Endodermal cell (in vitro differentiated cells): ENCODE measurements around the gene CUL5. TPM values are rescaled to one million over a fixed set of nuclear protein-coding genes. Genes with fewer than 3 reads are reported as not detected.

Source experiments
- DNase-seq: peaks from one replicate; pipeline ENCODE4 v3.0.0-alpha.2; 2017
- H3K27ac ChIP-seq: 2 replicates; pipeline ENCODE4 v1.5.1; 2013; ENCODE audit warnings: mild to moderate bottlenecking, low read depth, low read length, moderate library complexity
- H3K27me3 ChIP-seq: 2 replicates; pipeline ENCODE4 v1.6.1; 2013; ENCODE audit warnings: mild to moderate bottlenecking, low read length, moderate library complexity; ENCODE audit not compliant: insufficient read depth, control insufficient read depth, poor library complexity, severe bottlenecking
- H3K36me3 ChIP-seq: 2 replicates; pipeline ENCODE4 v1.7.0; 2013; ENCODE audit warnings: mild to moderate bottlenecking, low read length, moderate library complexity; ENCODE audit not compliant: control insufficient read depth, insufficient read depth
- H3K4me1 ChIP-seq: one replicate; pipeline ENCODE4 v1.7.0; 2013; ENCODE audit warnings: low read length; ENCODE audit not compliant: control insufficient read depth, insufficient read depth
- H3K4me3 ChIP-seq: 2 replicates; pipeline ENCODE4 v1.5.1; 2013; ENCODE audit warnings: mild to moderate bottlenecking, low read length, moderate library complexity
- H3K9ac ChIP-seq: 2 replicates; pipeline ENCODE4 v1.6.1; 2013; ENCODE audit warnings: mild to moderate bottlenecking, low read length, moderate library complexity; ENCODE audit not compliant: poor library complexity, severe bottlenecking; ENCODE audit errors: extremely low read depth
- H3K9me3 ChIP-seq: 2 replicates; pipeline ENCODE4 v1.6.1; 2013; ENCODE audit warnings: mild to moderate bottlenecking, low read length, moderate library complexity; ENCODE audit not compliant: control insufficient read depth
- H3K27ac Mint-ChIP-seq: 2 replicates; pipeline ENCODE4 v1.8.0; 2020; ENCODE audit warnings: mixed read lengths
- H3K27me3 Mint-ChIP-seq: 2 replicates; pipeline ENCODE4 v1.8.0; 2021; ENCODE audit warnings: mild to moderate bottlenecking, mixed read lengths; ENCODE audit not compliant: insufficient read depth
- H3K36me3 Mint-ChIP-seq: 2 replicates; pipeline ENCODE4 v1.8.0; 2020; ENCODE audit warnings: low read depth, mixed read lengths
- H3K4me1 Mint-ChIP-seq: 2 replicates; pipeline ENCODE4 v1.8.0; 2020; ENCODE audit warnings: mixed read lengths
- H3K4me3 Mint-ChIP-seq: 2 replicates; pipeline ENCODE4 v1.8.0; 2020; ENCODE audit warnings: mild to moderate bottlenecking, moderate library complexity, mixed read lengths
- H3K9me3 Mint-ChIP-seq: 2 replicates; pipeline ENCODE4 v1.8.0; 2020; ENCODE audit warnings: mild to moderate bottlenecking, mixed read lengths
- WGBS, 2 experiments: methylation state at CpG; one replicate each; pipeline versions ENCODE4 v1.1.5 to v1.1.7; 2013; ENCODE audit warnings: missing lambda C conversion rate in 2 of 2, mixed read lengths in 1 of 2; ENCODE audit not compliant: insufficient coverage in 1 of 2, insufficient read length in 1 of 2; 5-methylcytosine and 5-hydroxymethylcytosine counted together
- total RNA-seq, 2 donors: library from RNA; stranded (reverse); fragmentation: NEBNext Ultra II Directional in 1 of 2; extraction: Animal tissue kit (Norgen Biotek cat#: 25700) in 1 of 2; gene quantifications; 2 replicates in 1 of 2; 3 replicates in 1 of 2; pipeline ENCODE4 v1.2.1, GENCODE V29; 2021
- TF ChIP-seq, protein P1 (sequence below): fragments of 200-600 bp; sonication (generic); conservative IDR thresholded peaks from 2 replicates; pipeline ENCODE4 v1.5.0; 2021; ENCODE audit warnings: antibody characterized with exemption, mild to moderate bottlenecking

The CUL5 gene
- total RNA-seq, 2 donors from 2014 or later = 33.8 to 40.0 TPM

GRCh38 chr11:108018708-108019107 is 10.0 kb downstream of the CUL5 start:
- DNase-seq = no peak
- Mint-ChIP-seq H3K36me3 (peaks cover 8% of the 10 kb centered on the region), H3K27ac (no peak overlapping the region), H3K4me3 (no peak overlapping the region), H3K4me1 (peaks cover 8% of the 10 kb centered on the region), H3K27me3 (no peaks in the 10 kb centered on the region), H3K9me3 (no peaks in the 10 kb centered on the region)
- TF ChIP-seq, protein P1, sequence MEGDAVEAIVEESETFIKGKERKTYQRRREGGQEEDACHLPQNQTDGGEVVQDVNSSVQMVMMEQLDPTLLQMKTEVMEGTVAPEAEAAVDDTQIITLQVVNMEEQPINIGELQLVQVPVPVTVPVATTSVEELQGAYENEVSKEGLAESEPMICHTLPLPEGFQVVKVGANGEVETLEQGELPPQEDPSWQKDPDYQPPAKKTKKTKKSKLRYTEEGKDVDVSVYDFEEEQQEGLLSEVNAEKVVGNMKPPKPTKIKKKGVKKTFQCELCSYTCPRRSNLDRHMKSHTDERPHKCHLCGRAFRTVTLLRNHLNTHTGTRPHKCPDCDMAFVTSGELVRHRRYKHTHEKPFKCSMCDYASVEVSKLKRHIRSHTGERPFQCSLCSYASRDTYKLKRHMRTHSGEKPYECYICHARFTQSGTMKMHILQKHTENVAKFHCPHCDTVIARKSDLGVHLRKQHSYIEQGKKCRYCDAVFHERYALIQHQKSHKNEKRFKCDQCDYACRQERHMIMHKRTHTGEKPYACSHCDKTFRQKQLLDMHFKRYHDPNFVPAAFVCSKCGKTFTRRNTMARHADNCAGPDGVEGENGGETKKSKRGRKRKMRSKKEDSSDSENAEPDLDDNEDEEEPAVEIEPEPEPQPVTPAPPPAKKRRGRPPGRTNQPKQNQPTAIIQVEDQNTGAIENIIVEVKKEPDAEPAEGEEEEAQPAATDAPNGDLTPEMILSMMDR = no peak
- no peak overlapping the region for H3K4me3 ChIP-seq
- H3K27me3 ChIP-seq = no peaks in the 10 kb centered on the region
- no peaks in the 10 kb centered on the region for H3K4me1 ChIP-seq
- peaks cover 10% of the 10 kb centered on the region for H3K36me3 ChIP-seq
- no peak overlapping the region for H3K27ac ChIP-seq
- no peak overlapping the region for H3K9ac ChIP-seq
- no peaks in the 10 kb centered on the region for H3K9me3 ChIP-seq
- no CpG with 5 or more reads among the region's 2 CpGs for WGBS, 2 experiments

GRCh38 chr11:108019870-108020540 is 11.3 kb downstream of the CUL5 start:
- peaks cover 8% of the 10 kb centered on the region for H3K36me3 Mint-ChIP-seq
- peaks cover 8% of the 10 kb centered on the region for H3K4me1 Mint-ChIP-seq
- no peak overlapping the region for H3K27ac Mint-ChIP-seq
- H3K4me1 ChIP-seq = no peaks in the 10 kb centered on the region
- WGBS, 2 experiments = 68 to 79% methylated on average over 3 to 4 of the region's 4 CpGs
- no peak overlapping the region for H3K4me3 Mint-ChIP-seq
- H3K27ac ChIP-seq = no peak overlapping the region
- H3K9me3 ChIP-seq = no peaks in the 10 kb centered on the region
- no peak overlapping the region for H3K9ac ChIP-seq
- DNase-seq = no peak
- H3K4me3 ChIP-seq = no peak overlapping the region
- H3K27me3 ChIP-seq = no peaks in the 10 kb centered on the region
- no peaks in the 10 kb centered on the region for H3K9me3 Mint-ChIP-seq
- peaks cover 5% of the 10 kb centered on the region for H3K36me3 ChIP-seq
- H3K27me3 Mint-ChIP-seq = no peaks in the 10 kb centered on the region
- TF ChIP-seq, protein P1 = no peak

DNA sequence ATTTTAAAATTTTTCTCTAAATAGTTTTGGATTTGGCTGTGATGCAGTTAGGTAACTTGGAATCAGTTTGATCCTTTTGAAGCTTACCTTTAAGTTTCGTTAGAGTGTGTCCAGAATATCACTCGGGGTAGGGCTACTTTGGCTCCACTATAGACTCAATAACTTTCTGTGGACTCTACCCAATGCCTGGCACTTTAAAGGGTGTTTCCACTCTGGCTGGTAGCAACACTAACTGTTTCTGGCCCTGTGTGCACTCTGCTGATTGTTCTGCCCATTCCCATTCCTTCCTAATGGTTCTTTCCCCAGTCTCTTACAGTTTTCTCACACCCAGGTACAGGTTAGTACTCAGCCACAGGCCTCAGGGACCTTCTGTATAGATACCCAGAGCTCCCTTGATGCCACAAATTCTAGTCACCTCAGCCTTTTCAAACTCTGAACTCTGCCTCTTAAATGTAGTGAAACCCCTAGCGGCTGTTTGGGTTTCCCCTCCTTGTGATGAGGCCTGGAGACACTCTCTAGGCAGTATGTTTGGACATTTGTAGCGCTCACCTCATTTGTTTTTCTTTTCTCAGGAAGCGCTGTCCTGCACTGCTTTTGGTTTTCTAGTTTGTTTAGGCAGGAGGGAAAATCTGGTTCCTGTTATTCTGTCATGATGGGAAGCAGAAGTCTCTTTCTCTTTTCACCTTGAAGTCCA is 16.8 kb downstream of the CUL5 start:
- no peak overlapping the region for H3K27ac ChIP-seq
- no peak for DNase-seq
- no peak overlapping the region for H3K4me3 ChIP-seq
- no peaks in the 10 kb centered on the region for H3K9me3 ChIP-seq
- no peak overlapping the region for H3K4me3 Mint-ChIP-seq
- no peak overlapping the region for H3K9ac ChIP-seq
- H3K9me3 Mint-ChIP-seq = no peaks in the 10 kb centered on the region
- H3K4me1 Mint-ChIP-seq = peaks cover 6% of the 10 kb centered on the region
- WGBS, 2 experiments = 93 to 97% methylated on average over 4 of the region's 5 CpGs
- no peaks in the 10 kb centered on the region for H3K27me3 ChIP-seq
- peak overlapping the region; percentile 37 for H3K27ac Mint-ChIP-seq
- no peaks in the 10 kb centered on the region for H3K27me3 Mint-ChIP-seq
- H3K36me3 Mint-ChIP-seq = peaks cover 7% of the 10 kb centered on the region
- H3K4me1 ChIP-seq = no peaks in the 10 kb centered on the region
- peaks cover 5% of the 10 kb centered on the region for H3K36me3 ChIP-seq
- TF ChIP-seq, protein P1 = peak; percentile 32
